CD4-positive, alpha-beta T cell (primary cell): ENCODE results near the gene GRHPR. TPM values are rescaled to one million over a fixed set of nuclear protein-coding genes. Genes with fewer than 3 reads are reported as not detected.

Experiments used
- ATAC-seq: fragments of 200-7000 bp; cut with Tn5 transposase; one replicate; pipeline ENCODE4 v1.10.0; 2022; ENCODE audit warnings: mild to moderate bottlenecking; ENCODE audit not compliant: poor library complexity
- CTCF ChIA-PET: fragments of 350-600 bp; sonication (Branson Sonifier 250); formaldehyde crosslinking; loops from one replicate; lab custom pipeline; 2021; ENCODE audit warnings: antibody characterized with exemption, inconsistent platforms; lab: Charles Lee
- POLR2A ChIA-PET: fragments of 350-600 bp; sonication (Branson Sonifier 250); formaldehyde crosslinking; loops from one replicate; lab custom pipeline; 2021; ENCODE audit warnings: antibody characterized with exemption, inconsistent platforms; lab: Charles Lee
- DNase-seq, 14 experiments: peaks; one replicate each; pipeline ENCODE4 v3.0.0-alpha.2; 2013 to 2020; ENCODE audit warnings: mixed read lengths in 2 of 14
- H3K27ac ChIP-seq, 2 donors: one replicate each; pipeline versions ENCODE4 v1.5.1 to v1.7.0; 2013; ENCODE audit warnings: low read length in 2 of 2, low read depth in 1 of 2, mild to moderate bottlenecking in 1 of 2
- H3K27me3 ChIP-seq, 2 experiments: 1 replicate in 1 of 2; 2 replicates in 1 of 2; pipeline versions ENCODE4 v1.6.1 to v1.7.0; 2013; ENCODE audit warnings: low read length in 2 of 2, control low read depth in 1 of 2, mild to moderate bottlenecking in 1 of 2, moderate library complexity in 1 of 2; ENCODE audit not compliant: insufficient read depth in 2 of 2, control insufficient read depth in 1 of 2
- H3K36me3 ChIP-seq: one replicate; pipeline ENCODE4 v1.6.1; 2013; ENCODE audit warnings: low read length, control low read depth; ENCODE audit not compliant: insufficient read depth
- H3K4me1 ChIP-seq: one replicate; pipeline ENCODE4 v1.6.1; 2013; ENCODE audit warnings: low read length, control low read depth; ENCODE audit not compliant: insufficient read depth
- H3K4me3 ChIP-seq: one replicate; pipeline ENCODE4 v1.5.1; 2013; ENCODE audit warnings: mild to moderate bottlenecking, low read length, moderate library complexity
- H3K9me3 ChIP-seq, 2 experiments: 1 replicate in 1 of 2; 2 replicates in 1 of 2; pipeline versions ENCODE4 v1.6.1 to v1.7.0; 2013; ENCODE audit warnings: low read length in 2 of 2, mild to moderate bottlenecking in 2 of 2, control low read depth in 1 of 2, moderate library complexity in 1 of 2; ENCODE audit not compliant: control insufficient read depth in 1 of 2, insufficient read depth in 1 of 2
- H3K27ac Mint-ChIP-seq: one replicate; pipeline ENCODE4 v1.8.0; 2020; ENCODE audit warnings: mixed read lengths
- H3K27me3 Mint-ChIP-seq: one replicate; pipeline ENCODE4 v1.8.0; 2021; ENCODE audit warnings: mixed read lengths
- H3K36me3 Mint-ChIP-seq: one replicate; pipeline ENCODE4 v1.8.0; 2021; ENCODE audit warnings: low read depth, mixed read lengths
- H3K4me1 Mint-ChIP-seq: one replicate; pipeline ENCODE4 v1.8.0; 2021; ENCODE audit warnings: low read depth, mixed read lengths
- H3K4me3 Mint-ChIP-seq: one replicate; pipeline ENCODE4 v1.8.0; 2020; ENCODE audit warnings: mild to moderate bottlenecking, mixed read lengths
- H3K9me3 Mint-ChIP-seq: one replicate; pipeline ENCODE4 v1.8.0; 2020; ENCODE audit warnings: mixed read lengths
- CTCF ChIP-seq: fragments of 200-600 bp; IDR thresholded peaks from one replicate; pipeline ENCODE4 v1.8.0; 2022; ENCODE audit warnings: antibody characterized with exemption, mild to moderate bottlenecking
- intact Hi-C, 2 experiments: fragments of 100-400 bp; cut with DNase I in 1 of 2; cut with micrococcal nuclease in 1 of 2; formaldehyde crosslinking; loops; one replicate each; pipeline versions ENCODE4 v1.15.1 to v1.9.0; 2023 to 2025; cut with DNase I, micrococcal nuclease
- total RNA-seq, 174 experiments: library from RNA in 2 of 174; stranded (reverse) in 2 of 174; gene quantifications; one replicate each; pipeline ENCODE4 v1.2.3 and lab custom pipeline; 2021 to 2026

GRHPR gene
- total RNA-seq, 2 experiments from 2014 or later: 29.0 to 29.6 TPM

GRCh38 chr9:37406603-37407401 lies 15.7 kb upstream of the GRHPR start:
- H3K4me3 Mint-ChIP-seq: no peak overlapping the region
- no peak for ATAC-seq
- DNase-seq: no peak
- H3K27me3 ChIP-seq: no peaks in the 10 kb centered on the region
- H3K9me3 ChIP-seq: no peaks in the 10 kb centered on the region
- no peak for TF ChIP-seq CTCF
- POLR2A ChIA-PET: no interaction called here
- no peaks in the 10 kb centered on the region for H3K36me3 ChIP-seq
- H3K4me1 ChIP-seq: peaks cover 20% of the 10 kb centered on the region
- CTCF ChIA-PET: interaction anchor here (0.6 kb wide), 1 partner anchor 388 kb away, joined by 3 read pairs; no protein-coding TSS in a partner anchor
- intact Hi-C loops: no loop called here
- H3K4me1 Mint-ChIP-seq: peaks cover 7% of the 10 kb centered on the region
- no peak overlapping the region for H3K4me3 ChIP-seq
- no peak overlapping the region for H3K27ac Mint-ChIP-seq
- H3K9me3 Mint-ChIP-seq: no peaks in the 10 kb centered on the region
- no peak overlapping the region for H3K27ac ChIP-seq
- H3K36me3 Mint-ChIP-seq: no peaks in the 10 kb centered on the region
- H3K27me3 Mint-ChIP-seq: no peaks in the 10 kb centered on the region

- DNase-seq: peak in 1 of 14 experiments; percentile 37
- Histone ChIP-seq H3K4me1 (peaks cover 20% of the 10 kb centered on the region), H3K27ac (no peak overlapping the region), H3K27me3 (no peaks in the 10 kb centered on the region), H3K9me3 (no peaks in the 10 kb centered on the region), H3K4me3 (no peak overlapping the region), H3K36me3 (no peaks in the 10 kb centered on the region)
- no peaks in the 10 kb centered on the region for H3K9me3 Mint-ChIP-seq
- no peak overlapping the region for H3K27ac Mint-ChIP-seq
- no peaks in the 10 kb centered on the region for H3K27me3 Mint-ChIP-seq
- no peak for ATAC-seq
- no peak for TF ChIP-seq CTCF
- no peaks in the 10 kb centered on the region for H3K36me3 Mint-ChIP-seq
- H3K4me3 Mint-ChIP-seq: no peak overlapping the region
- intact Hi-C loops: no loop called here
- peaks cover 7% of the 10 kb centered on the region for H3K4me1 Mint-ChIP-seq
- ChIA-PET POLR2A (no interaction called here), CTCF (interaction anchor here (0.6 kb wide), 1 partner anchor 389 kb away, joined by 3 read pairs; no protein-coding TSS in a partner anchor)
These were observed 15.0 kb upstream of the GRHPR start for GRCh38 chr9:37407468-37407867.

GRCh38 chr9:37408933-37409710 lies 13.4 kb upstream of the GRHPR start:
- ATAC-seq: peak; percentile 91
- H3K36me3 Mint-ChIP-seq: no peaks in the 10 kb centered on the region
- Histone ChIP-seq H3K4me3 (no peak overlapping the region), H3K9me3 (no peaks in the 10 kb centered on the region), H3K4me1 (peaks cover 20% of the 10 kb centered on the region), H3K36me3 (no peaks in the 10 kb centered on the region), H3K27me3 (no peaks in the 10 kb centered on the region), H3K27ac (no peak overlapping the region)
- H3K27ac Mint-ChIP-seq: peak overlapping the region; percentile 69
- DNase-seq: peak; percentile 32 to 90 (median 48)
- peak overlapping the region; percentile 34 for H3K4me3 Mint-ChIP-seq
- H3K9me3 Mint-ChIP-seq: no peaks in the 10 kb centered on the region
- TF ChIP-seq CTCF: no peak
- no peaks in the 10 kb centered on the region for H3K27me3 Mint-ChIP-seq
- POLR2A ChIA-PET: no interaction called here
- intact Hi-C loops: no loop called here
- CTCF ChIA-PET: no interaction called here
- peaks cover 7% of the 10 kb centered on the region for H3K4me1 Mint-ChIP-seq
